GM18951 (cell line): ENCODE measurements around the gene WTIP.

Source experiments
- POLR2A ChIP-seq: IDR thresholded peaks from 4 replicates; pipeline ENCODE4 v1.6.1; 2011; ENCODE audit warnings: mild to moderate bottlenecking; ENCODE audit not compliant: insufficient read length, insufficient read depth; ENCODE audit errors: extremely low read depth
- in situ Hi-C: fragments of 300-500 bp; cut with MboI; formaldehyde crosslinking; loops from one replicate; pipeline ENCODE4 v1.12.0; 2022; ENCODE audit warnings: low sequenced_read_pairs, mixed read lengths, inconsistent platforms; ENCODE audit not compliant: unreplicated experiment

WTIP gene

GRCh38 chr19:34485831-34486230 lies 4.3 kb downstream of the WTIP start:
- in situ Hi-C loops: no loop called here
- no peak for TF ChIP-seq POLR2A

DNA sequence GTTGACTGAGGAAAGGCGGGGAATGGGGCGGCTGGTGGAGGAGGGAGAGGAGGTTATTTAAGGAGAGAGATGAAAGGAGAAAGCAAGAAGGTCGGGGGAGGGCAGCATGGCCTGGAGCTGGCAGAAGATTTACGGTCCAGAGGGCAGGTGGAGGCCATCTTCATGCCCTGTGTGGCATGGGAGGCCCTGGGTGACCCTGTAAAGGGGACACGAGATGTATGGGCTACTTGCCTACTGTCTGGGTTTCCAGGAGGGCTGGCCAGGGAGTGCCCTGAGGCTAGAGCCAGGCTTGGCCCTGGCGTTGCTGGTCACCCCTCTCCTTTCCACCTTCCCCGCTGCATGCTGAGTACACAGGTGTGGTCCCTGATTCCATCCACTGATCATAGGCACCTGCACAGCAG lies 6.1 kb downstream of the WTIP start:
- in situ Hi-C loops: no loop called here
- TF ChIP-seq POLR2A: no peak

- TF ChIP-seq POLR2A: no peak
- in situ Hi-C loops: no loop called here
Observed at GRCh38 chr19:34489175-34489574, 7.6 kb downstream of the WTIP start.

GRCh38 chr19:34490141-34490766 lies 8.7 kb downstream of the WTIP start:
- in situ Hi-C loops: no loop called here

GRCh38 chr19:34493038-34493648 lies 11.6 kb downstream of the WTIP start:
- in situ Hi-C loops: no loop called here
- TF ChIP-seq POLR2A: no peak

More at GRCh38 chr19:34490141-34490766, 8.7 kb downstream of the WTIP start:
- no peak for TF ChIP-seq POLR2A

DNA sequence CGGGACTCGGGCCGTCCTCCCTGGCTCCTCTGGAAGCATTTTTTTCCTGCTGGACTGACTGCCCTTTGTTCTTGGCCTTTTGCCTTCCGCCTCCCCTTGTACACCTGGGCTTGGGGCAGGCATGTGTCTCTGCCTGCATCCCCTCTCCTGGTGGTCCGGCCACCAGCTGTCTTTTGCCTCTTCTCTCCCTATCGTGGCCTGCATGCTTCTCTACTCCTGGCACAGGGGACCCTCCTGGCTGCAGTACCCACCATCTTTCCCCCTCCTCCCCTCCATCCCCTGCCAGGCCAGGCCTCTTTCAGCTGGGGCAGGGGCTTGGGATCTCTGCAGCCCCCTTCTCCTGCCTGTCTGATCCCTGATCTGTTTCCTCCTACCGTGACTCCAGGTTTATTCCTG lies 12.1 kb downstream of the WTIP start:
- no peak for TF ChIP-seq POLR2A
- in situ Hi-C loops: no loop called here

DNA sequence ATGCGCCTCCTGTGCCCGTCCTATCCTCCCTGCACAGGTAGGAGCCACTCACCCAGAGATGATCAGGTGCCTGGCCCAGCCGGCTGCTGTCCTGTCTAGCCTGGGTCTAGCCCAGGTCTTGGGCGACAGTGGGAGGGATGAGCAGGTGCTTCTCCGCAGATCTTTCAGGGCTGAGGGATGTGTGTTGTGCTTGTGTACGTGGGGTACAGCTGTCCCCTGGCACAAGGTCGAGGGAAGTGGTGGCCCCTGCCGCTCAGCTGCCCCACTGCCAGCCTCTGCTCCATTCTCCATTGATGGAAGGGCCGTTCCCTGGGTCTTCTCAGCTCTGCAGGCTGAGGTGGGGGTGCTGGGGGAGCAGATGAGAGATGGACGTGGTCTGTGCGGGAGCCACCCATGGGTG lies 13.0 kb downstream of the WTIP start:
- in situ Hi-C loops: no loop called here
- no peak for TF ChIP-seq POLR2A

DNA sequence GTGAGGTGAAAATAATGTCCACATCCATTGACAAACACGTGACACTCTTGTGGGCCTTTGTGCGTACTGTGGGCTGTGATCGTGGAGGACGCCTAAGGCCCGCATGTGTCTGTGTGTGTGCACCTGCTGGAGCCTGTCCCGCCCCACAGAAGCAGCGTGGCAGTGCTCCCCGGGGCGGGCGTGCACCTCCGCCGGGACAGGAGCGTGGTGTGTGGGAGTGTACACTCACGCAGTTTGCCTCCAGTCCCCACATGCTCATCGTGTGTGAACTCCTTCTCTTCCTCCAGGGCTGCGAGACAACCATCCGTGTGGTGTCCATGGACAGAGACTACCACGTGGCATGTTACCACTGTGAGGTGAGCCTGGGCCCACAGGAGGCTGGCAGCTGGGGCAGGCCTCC lies 13.9 kb downstream of the WTIP start:
- no peak for TF ChIP-seq POLR2A
- in situ Hi-C loops: no loop called here

DNA sequence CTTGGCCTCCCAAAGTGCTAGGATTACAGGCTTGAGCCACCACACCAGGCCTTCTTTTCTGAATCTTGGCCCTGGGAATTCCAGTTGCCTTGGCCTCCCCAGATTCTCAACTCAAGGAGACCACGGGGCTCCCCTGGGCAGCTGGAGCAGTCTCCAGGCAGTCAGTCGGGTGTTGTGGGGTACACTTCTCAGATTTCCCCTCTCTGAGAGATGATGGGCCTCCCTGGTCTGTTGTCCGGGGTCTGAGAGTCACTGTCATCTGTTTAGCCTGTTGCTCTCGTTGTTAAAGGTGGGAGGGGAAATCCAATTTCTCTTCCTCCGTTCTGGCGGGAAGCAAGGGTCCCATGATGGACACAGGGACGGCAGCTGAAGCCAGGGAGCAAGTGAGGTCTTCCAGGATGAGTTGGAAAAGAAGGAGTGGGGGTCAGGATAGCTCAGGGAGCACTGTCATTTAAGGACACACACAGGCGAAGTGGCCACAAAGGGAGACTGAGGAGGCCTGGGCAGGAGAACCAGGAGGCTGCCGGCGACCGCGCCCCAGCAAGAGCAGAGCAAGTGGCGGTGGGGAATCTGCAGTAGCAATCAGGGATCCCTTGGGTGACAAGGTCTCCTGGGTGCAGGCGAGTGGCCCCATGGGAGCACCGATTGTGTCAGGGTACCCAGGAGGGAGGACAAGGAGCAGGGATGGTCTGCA lies 15.7 kb downstream of the WTIP start:
- no peak for TF ChIP-seq POLR2A
- in situ Hi-C loops: no loop called here

DNA sequence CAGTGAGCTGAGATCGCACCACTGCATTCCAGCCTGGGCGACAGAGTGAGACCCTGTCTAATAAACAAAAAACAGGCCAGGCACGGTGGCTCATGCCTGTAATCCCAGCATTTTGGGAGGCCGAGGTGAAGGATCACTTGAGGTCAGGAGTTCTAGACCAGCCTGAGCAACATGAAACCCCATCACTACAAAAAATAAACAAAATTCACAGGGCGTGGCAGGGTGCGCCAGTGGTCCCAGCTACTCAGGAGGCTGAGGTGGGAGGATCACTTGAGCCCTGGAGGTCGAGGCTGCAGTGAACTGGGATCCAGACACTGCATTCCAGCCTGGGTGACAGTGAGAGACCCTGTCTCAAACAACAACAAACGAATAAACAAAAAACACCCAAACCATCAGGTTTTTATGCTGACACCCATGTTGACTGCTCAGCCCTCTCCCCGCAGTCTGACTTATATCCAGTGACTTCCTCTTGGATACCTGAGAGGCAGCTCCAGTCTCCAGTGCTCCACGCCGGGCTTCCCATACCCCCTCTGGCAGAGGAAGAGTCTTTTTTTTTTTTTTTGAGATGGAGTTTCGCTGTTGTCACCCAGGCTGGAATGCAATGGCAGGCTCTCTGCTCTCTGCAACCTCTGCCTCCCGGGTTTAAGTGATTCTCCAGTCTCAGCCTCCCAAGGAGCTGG lies 17.7 kb downstream of the WTIP start:
- no peak for TF ChIP-seq POLR2A
- in situ Hi-C loops: no loop called here

- no peak for TF ChIP-seq POLR2A
- in situ Hi-C loops: no loop called here
Observed at GRCh38 chr19:34500656-34501120, 19.1 kb downstream of the WTIP start.

DNA sequence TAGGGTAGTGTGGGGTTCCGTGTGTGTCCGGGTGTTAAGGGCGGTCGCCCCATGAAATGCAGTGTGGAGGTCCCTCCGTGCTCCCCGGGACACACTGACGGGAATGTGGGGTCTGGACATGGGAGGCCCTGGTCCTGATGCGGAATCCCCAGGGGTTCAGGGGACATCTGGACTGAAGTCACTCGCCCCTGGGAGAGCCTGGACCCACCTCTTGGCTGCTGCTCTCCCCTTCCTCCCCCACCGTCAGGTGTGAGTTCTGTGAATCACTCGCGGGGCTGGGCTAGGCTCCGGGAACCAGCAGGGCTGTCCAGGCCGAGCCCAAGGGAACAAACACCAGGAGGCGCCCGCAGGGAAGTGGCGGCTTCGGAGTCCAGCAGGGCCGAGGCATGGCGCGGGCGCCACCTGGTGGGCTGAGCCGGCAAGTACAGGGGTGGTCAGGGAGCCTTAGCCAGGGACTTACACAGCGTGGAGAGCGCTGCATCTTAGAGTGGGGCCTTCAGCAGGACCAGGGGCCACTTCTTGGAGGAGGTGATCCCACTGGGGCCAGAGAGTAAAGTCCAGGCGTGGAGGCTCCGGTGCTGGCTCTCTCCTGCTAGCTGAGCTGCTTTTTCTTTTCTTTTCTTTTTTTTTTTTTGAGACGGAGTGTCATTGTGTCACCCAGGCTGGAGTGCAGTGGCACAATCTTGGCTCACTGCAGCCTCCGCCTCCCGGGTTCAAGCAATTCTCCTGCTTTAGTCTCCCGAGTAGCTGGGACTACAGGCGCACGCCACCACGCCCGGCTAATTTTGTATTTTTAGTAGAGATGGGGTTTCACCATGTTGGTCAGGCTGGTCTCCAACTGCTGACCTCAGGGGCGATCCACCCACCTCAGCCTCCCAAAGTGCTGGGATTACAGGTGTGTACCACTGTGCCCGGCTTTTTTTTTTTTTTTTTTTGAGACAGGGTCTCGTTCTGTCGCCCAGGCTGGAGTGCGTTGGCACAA lies 20.1 kb downstream of the WTIP start:
- no peak for TF ChIP-seq POLR2A
- in situ Hi-C loops: no loop called here
